Coronary artery (tissue), 2 donors: Measurements from ENCODE around the gene SDF4.
"Not testable (repeated sequence)": the region's sequence is repeated elsewhere in the genome, so short reads cannot be mapped to it uniquely, and the experiment has no call there.

Source experiments
- DNase-seq: peaks from one replicate; pipeline ENCODE4 v3.0.0-alpha.2; 2017; ENCODE audit warnings: low spot score
- H3K27ac ChIP-seq, 2 donors: fragments of 200-600 bp; sonication (generic); one replicate each; pipeline ENCODE4 v1.5.1; 2016 to 2019
- H3K4me3 ChIP-seq: fragments of 200-600 bp; sonication (generic); 2 replicates; pipeline ENCODE4 v1.5.1; 2016; ENCODE audit warnings: mild to moderate bottlenecking, moderate library complexity
- CTCF ChIP-seq: fragments of 200-600 bp; sonication (generic); IDR thresholded peaks from one replicate; pipeline ENCODE4 v1.5.1; 2019; ENCODE audit warnings: antibody characterized with exemption

Gene SDF4

GRCh38 chr1:1179983-1180861 is 51.6 kb downstream of the SDF4 start:
- no peak for TF ChIP-seq CTCF
- H3K4me3 ChIP-seq, result no peak overlapping the region
- DNase-seq, result no peak
- H3K27ac ChIP-seq, result no peak overlapping the region

GRCh38 chr1:1179346-1179982 is 52.3 kb downstream of the SDF4 start:
- no peak for TF ChIP-seq CTCF
- no peak overlapping the region for H3K27ac ChIP-seq
- no peak overlapping the region for H3K4me3 ChIP-seq
- DNase-seq, result no peak

DNA sequence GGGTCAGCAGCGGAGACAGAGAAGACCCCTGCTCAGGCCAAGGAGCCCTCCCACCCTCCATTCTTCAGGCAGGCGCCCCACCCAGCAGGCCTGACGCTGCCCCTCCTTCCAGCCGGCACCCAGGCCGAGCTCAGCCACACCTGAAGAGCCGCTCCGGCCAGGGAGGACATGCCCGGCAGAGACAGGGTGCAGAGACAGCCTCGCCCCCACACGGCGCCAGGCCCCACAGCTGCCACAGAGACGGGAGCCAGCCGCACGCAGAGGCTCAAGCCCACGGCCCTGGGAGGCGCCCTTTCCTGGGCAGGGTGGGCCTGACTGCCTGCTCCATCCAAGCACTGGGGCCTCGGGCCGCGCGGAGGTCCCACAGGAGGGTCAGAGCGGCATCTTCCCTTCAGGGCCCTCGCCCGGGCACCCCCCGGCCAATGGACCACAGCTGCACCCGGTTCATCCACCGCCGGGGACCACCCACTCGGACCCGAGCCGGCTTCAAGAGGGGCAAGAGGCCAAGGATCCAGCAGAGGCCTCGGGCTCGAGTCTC is 52.9 kb downstream of the SDF4 start:
- no peak for DNase-seq
- TF ChIP-seq CTCF, result no peak
- H3K27ac ChIP-seq, result no peak overlapping the region

DNA sequence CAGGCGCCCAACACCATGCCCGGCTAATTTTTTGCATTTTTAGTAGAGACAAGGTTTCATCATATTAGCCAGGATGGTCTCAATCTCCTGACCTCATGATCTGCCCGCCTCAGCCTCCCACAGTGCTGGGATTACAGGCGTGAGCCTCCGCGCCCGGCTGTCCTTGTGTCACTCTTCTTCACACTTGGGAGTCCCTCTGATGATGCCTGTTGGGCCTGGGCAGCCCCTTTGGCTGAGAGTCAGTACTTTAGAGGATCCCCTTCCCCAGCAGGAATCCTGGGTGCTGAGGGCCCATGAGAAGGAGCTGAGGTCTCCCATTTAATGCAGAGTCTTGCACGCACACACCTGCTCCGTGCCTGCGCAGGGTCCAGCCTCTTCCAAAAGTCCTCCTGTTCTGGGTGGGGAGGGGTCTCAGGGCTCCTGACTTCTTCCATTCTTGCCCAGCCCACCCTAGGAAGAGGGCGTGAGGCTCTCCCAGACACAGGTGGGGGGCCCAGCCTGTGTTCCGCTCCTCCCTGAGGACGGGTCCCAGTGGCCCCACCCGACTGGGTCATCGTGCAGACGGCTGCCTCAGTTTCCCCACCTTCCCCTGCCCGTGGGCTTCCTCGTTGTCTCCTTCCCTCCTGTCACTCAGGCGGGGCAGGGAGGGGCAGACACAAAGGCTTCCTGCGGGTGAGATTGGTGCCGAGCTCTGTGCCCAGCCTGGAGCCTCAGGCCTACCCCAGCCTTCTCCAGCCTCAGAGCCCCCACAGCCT is 54.2 kb downstream of the SDF4 start:
- no peak for TF ChIP-seq CTCF
- DNase-seq, result no peak
- no peak overlapping the region for H3K4me3 ChIP-seq
- no peak overlapping the region for H3K27ac ChIP-seq

More for the DNA sequence above, 52.9 kb downstream of the SDF4 start:
- no peak overlapping the region for H3K4me3 ChIP-seq

GRCh38 chr1:1176931-1177330 is 54.9 kb downstream of the SDF4 start:
- Histone ChIP-seq H3K27ac (no peak overlapping the region), H3K4me3 (no peak overlapping the region)
- DNase-seq, result no peak
- no peak for TF ChIP-seq CTCF

DNA sequence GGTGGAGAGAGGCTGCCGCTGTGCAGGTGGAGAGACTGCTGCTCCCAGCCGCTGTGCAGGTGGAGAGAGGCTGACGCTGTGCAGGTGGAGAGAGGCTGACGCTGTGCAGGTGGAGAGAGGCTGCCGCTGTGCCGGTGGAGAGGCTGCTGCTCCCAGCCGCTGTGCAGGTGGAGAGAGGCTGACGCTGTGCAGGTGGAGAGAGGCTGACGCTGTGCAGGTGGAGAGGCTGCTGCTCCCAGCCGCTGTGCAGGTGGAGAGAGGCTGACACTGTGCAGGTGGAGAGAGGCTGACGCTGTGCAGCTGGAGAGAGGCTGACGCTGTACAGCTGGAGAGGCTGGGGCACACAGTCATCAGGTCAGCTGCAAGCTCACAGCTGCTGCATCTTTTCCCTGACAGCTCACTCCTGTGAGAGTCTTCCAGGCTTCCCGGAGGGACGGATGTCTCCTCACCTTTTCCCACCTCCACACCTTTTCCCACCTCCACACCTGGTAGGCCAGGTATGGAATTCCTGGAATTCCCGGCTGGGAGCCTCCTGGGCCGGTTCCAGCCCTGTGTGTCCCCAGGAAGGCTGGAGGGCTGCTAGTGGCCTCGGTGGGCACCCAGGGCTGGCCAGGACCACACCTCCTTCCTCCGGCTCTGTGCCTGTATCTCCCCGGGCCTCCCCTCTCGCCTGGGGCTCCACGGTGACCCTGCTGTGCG is 55.6 kb downstream of the SDF4 start:
- not testable (repeated sequence) for H3K27ac ChIP-seq, DNase-seq

More for the DNA sequence above, 55.6 kb downstream of the SDF4 start:
- not testable (repeated sequence) for H3K4me3 ChIP-seq
